Panc1 (cell line): ENCODE data around the gene LIPE. TPM values are rescaled to one million over a fixed set of nuclear protein-coding genes. Genes with fewer than 3 reads are reported as not detected.

Experiments used
- ATAC-seq: fragments of 200-7000 bp; cut with Tn5 transposase; 2 replicates; pipeline ENCODE4 v1.9.1; 2020; ENCODE audit warnings: mild to moderate bottlenecking, moderate library complexity
- BruUV-seq: library from RNA; stranded (reverse); fragments of 400-500 nt; replicated peaks from 2 replicates; lab custom pipeline; 2021; lab: Mats Ljungman, UMichigan
- CTCF ChIA-PET: fragments of 300-600 bp; sonication (Branson Sonifier 250); formaldehyde crosslinking; loops from one replicate; lab custom pipeline; 2022; ENCODE audit warnings: antibody characterized with exemption; lab: Charles Lee
- POLR2A ChIA-PET: fragments of 300-600 bp; sonication (Branson Sonifier 250); formaldehyde crosslinking; loops from one replicate; lab custom pipeline; 2022; ENCODE audit warnings: antibody characterized with exemption; lab: Charles Lee
- DNase-seq: peaks from one replicate; pipeline ENCODE4 v3.0.0-alpha.2; 2010; ENCODE audit warnings: low read depth, low spot score
- H3K27ac ChIP-seq: 2 replicates; pipeline ENCODE4 v1.5.1; 2011; ENCODE audit warnings: mild to moderate bottlenecking, low read length, inconsistent platforms
- H3K27me3 ChIP-seq: fragments of 200-500 bp; sonication (Bioruptor generic); 2 replicates; pipeline ENCODE4 v1.6.0; 2014; ENCODE audit warnings: low read length, inconsistent platforms; ENCODE audit not compliant: control insufficient read depth, insufficient read depth
- H3K36me3 ChIP-seq: fragments of 200-500 bp; sonication (Bioruptor generic); 2 replicates; pipeline ENCODE4 v1.5.1; 2014; ENCODE audit warnings: inconsistent platforms, mild to moderate bottlenecking, low read length, moderate library complexity; ENCODE audit not compliant: control insufficient read depth, insufficient read depth
- H3K4me1 ChIP-seq: 2 replicates; pipeline ENCODE4 v1.5.1; 2011; ENCODE audit warnings: inconsistent platforms, mild to moderate bottlenecking, low read length, moderate library complexity; ENCODE audit not compliant: control insufficient read depth, insufficient read depth
- H3K4me3 ChIP-seq, 2 experiments: 2 replicates each; pipeline ENCODE4 v1.5.1; 2011 to 2012; ENCODE audit warnings: low read depth in 2 of 2, low read length in 2 of 2, mild to moderate bottlenecking in 2 of 2, inconsistent platforms in 1 of 2, moderate library complexity in 1 of 2
- H3K9me3 ChIP-seq: fragments of 200-500 bp; sonication (Bioruptor generic); 2 replicates; pipeline ENCODE4 v1.5.1; 2014; ENCODE audit warnings: low read depth, mild to moderate bottlenecking, inconsistent platforms, low read length, moderate library complexity; ENCODE audit not compliant: control insufficient read depth, insufficient read depth
- POLR2AphosphoS5 ChIP-seq: IDR thresholded peaks from 2 replicates; pipeline ENCODE4 v1.6.1; 2012; ENCODE audit warnings: mild to moderate bottlenecking, low read depth, low read length, moderate library complexity
- SIN3A ChIP-seq: IDR thresholded peaks from 2 replicates; pipeline ENCODE4 v1.6.1; 2012; ENCODE audit warnings: low read depth, mild to moderate bottlenecking, low read length, moderate library complexity, borderline replicate concordance; ENCODE audit not compliant: insufficient read depth
- TCF7L2 ChIP-seq: IDR thresholded peaks from 2 replicates; pipeline ENCODE4 v1.6.1; 2011; ENCODE audit warnings: mild to moderate bottlenecking, low read depth, low read length, inconsistent platforms
- in situ Hi-C: cut with HindIII; loops from 2 replicates; pipeline ENCODE4 v1.10.0; 2016; ENCODE audit warnings: low sequenced_read_pairs, low pct_unique_long_range_greater_than_20kb
- intact Hi-C: fragments of 100-400 bp; cut with micrococcal nuclease; formaldehyde crosslinking; loops from one replicate; pipeline ENCODE4 v1.10.0; 2022; ENCODE audit not compliant: unreplicated experiment
- total RNA-seq: library from RNA; stranded (reverse); gene quantifications from one replicate; pipeline ENCODE4 v1.2.1, GENCODE V29; 2021; ENCODE audit not compliant: unreplicated experiment
- TF ChIP-seq, protein P1 (sequence below), 2 experiments: IDR thresholded peaks; 2 replicates each; pipeline ENCODE4 v1.6.1; 2011 to 2012; ENCODE audit warnings: low read depth in 2 of 2, control low read depth in 1 of 2, low read length in 1 of 2, mild to moderate bottlenecking in 1 of 2, moderate library complexity in 1 of 2; ENCODE audit not compliant: insufficient read depth in 1 of 2
- TF ChIP-seq, protein P2 (sequence below): fragments of 450-650 bp; IDR thresholded peaks from 2 replicates; pipeline ENCODE4 v1.5.1; 2017; ENCODE audit warnings: mild to moderate bottlenecking

The LIPE gene
- total RNA-seq, 1 experiment from 2014 or later = 3.4 TPM

GRCh38 chr19:42431486-42431885, 4.3 kb upstream of the LIPE start:
- H3K9me3 ChIP-seq = no peaks in the 10 kb centered on the region
- DNase-seq (no peak), ATAC-seq (no peak)
- intact Hi-C loops (no loop called here), in situ Hi-C loops (no loop called here)
- TF ChIP-seq, protein P1, sequence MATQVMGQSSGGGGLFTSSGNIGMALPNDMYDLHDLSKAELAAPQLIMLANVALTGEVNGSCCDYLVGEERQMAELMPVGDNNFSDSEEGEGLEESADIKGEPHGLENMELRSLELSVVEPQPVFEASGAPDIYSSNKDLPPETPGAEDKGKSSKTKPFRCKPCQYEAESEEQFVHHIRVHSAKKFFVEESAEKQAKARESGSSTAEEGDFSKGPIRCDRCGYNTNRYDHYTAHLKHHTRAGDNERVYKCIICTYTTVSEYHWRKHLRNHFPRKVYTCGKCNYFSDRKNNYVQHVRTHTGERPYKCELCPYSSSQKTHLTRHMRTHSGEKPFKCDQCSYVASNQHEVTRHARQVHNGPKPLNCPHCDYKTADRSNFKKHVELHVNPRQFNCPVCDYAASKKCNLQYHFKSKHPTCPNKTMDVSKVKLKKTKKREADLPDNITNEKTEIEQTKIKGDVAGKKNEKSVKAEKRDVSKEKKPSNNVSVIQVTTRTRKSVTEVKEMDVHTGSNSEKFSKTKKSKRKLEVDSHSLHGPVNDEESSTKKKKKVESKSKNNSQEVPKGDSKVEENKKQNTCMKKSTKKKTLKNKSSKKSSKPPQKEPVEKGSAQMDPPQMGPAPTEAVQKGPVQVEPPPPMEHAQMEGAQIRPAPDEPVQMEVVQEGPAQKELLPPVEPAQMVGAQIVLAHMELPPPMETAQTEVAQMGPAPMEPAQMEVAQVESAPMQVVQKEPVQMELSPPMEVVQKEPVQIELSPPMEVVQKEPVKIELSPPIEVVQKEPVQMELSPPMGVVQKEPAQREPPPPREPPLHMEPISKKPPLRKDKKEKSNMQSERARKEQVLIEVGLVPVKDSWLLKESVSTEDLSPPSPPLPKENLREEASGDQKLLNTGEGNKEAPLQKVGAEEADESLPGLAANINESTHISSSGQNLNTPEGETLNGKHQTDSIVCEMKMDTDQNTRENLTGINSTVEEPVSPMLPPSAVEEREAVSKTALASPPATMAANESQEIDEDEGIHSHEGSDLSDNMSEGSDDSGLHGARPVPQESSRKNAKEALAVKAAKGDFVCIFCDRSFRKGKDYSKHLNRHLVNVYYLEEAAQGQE (IDR thresholded peaks at IDR 0.05; ENCODE audit: insufficient read depth in 1 of 2, low read depth in 2 of 2, low read length in 1 of 2) = no peak
- TF ChIP-seq, protein P2, sequence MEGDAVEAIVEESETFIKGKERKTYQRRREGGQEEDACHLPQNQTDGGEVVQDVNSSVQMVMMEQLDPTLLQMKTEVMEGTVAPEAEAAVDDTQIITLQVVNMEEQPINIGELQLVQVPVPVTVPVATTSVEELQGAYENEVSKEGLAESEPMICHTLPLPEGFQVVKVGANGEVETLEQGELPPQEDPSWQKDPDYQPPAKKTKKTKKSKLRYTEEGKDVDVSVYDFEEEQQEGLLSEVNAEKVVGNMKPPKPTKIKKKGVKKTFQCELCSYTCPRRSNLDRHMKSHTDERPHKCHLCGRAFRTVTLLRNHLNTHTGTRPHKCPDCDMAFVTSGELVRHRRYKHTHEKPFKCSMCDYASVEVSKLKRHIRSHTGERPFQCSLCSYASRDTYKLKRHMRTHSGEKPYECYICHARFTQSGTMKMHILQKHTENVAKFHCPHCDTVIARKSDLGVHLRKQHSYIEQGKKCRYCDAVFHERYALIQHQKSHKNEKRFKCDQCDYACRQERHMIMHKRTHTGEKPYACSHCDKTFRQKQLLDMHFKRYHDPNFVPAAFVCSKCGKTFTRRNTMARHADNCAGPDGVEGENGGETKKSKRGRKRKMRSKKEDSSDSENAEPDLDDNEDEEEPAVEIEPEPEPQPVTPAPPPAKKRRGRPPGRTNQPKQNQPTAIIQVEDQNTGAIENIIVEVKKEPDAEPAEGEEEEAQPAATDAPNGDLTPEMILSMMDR = no peak
- no peak overlapping the region for H3K27ac ChIP-seq
- no peak overlapping the region for H3K4me3 ChIP-seq
- CTCF ChIA-PET = no interaction called here
- POLR2A ChIA-PET = no interaction called here
- no peaks in the 10 kb centered on the region for H3K27me3 ChIP-seq
- no peaks in the 10 kb centered on the region for H3K36me3 ChIP-seq
- H3K4me1 ChIP-seq = no peaks in the 10 kb centered on the region
- no TSS peak for BruUV-seq

GRCh38 chr19:42428676-42429075, 1.5 kb upstream of the LIPE start:
- ChIA-PET CTCF (no interaction called here), POLR2A (no interaction called here)
- Histone ChIP-seq H3K9me3 (no peaks in the 10 kb centered on the region), H3K27me3 (no peaks in the 10 kb centered on the region), H3K36me3 (no peaks in the 10 kb centered on the region), H3K27ac (no peak overlapping the region), H3K4me3 (no peak overlapping the region), H3K4me1 (no peaks in the 10 kb centered on the region)
- ATAC-seq (no peak), DNase-seq (no peak)
- intact Hi-C loops (loop anchor here (5.0 kb wide), 1 partner anchor 359 kb away; no protein-coding TSS in a partner anchor), in situ Hi-C loops (no loop called here)
- TF ChIP-seq SIN3A (no peak), TCF7L2 (no peak), POLR2AphosphoS5 (no peak)
- TF ChIP-seq, protein P1 (IDR thresholded peaks at IDR 0.05; ENCODE audit: insufficient read depth in 1 of 2, low read depth in 2 of 2, low read length in 1 of 2) = no peak
- TF ChIP-seq, protein P2 = no peak
- no TSS peak for BruUV-seq
